Body of pancreas (tissue), 4 donors: ENCODE measurements around the gene EMC6.

Experiments
- POLR2A ChIP-seq, 3 donors: fragments of 450-650 bp; IDR thresholded peaks; one replicate each; pipeline ENCODE4 v1.6.1; 2016; ENCODE audit warnings: antibody characterized with exemption in 3 of 3, mild to moderate bottlenecking in 2 of 3
- TF ChIP-seq, protein P1 (sequence below), 7 experiments: fragments of 450-650 bp in 4 of 7; fragments of 200-600 bp in 3 of 7; sonication (generic) in 3 of 7; IDR thresholded peaks; one replicate each; pipeline ENCODE4 v1.5.1; 2016 to 2019; ENCODE audit warnings: antibody characterized with exemption in 7 of 7

- no peak for TF ChIP-seq POLR2A (IDR thresholded peaks at IDR 0.05)
- TF ChIP-seq, protein P1, sequence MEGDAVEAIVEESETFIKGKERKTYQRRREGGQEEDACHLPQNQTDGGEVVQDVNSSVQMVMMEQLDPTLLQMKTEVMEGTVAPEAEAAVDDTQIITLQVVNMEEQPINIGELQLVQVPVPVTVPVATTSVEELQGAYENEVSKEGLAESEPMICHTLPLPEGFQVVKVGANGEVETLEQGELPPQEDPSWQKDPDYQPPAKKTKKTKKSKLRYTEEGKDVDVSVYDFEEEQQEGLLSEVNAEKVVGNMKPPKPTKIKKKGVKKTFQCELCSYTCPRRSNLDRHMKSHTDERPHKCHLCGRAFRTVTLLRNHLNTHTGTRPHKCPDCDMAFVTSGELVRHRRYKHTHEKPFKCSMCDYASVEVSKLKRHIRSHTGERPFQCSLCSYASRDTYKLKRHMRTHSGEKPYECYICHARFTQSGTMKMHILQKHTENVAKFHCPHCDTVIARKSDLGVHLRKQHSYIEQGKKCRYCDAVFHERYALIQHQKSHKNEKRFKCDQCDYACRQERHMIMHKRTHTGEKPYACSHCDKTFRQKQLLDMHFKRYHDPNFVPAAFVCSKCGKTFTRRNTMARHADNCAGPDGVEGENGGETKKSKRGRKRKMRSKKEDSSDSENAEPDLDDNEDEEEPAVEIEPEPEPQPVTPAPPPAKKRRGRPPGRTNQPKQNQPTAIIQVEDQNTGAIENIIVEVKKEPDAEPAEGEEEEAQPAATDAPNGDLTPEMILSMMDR (IDR thresholded peaks at IDR 0.05): no peak
These were observed 404 bp downstream of the EMC6 start for GRCh38 chr17:3669085-3669347.
